CD1c-positive myeloid dendritic cell (primary cell): ENCODE results near the gene RNF220.
"Not testable (repeated sequence)": the region's sequence is repeated elsewhere in the genome, so short reads cannot be mapped to it uniquely, and the experiment has no call there.

Source experiments
- DNase-seq: peaks from one replicate; pipeline ENCODE4 v3.0.0-alpha.2; 2016; ENCODE audit errors: extremely low spot score

Gene RNF220

DNA sequence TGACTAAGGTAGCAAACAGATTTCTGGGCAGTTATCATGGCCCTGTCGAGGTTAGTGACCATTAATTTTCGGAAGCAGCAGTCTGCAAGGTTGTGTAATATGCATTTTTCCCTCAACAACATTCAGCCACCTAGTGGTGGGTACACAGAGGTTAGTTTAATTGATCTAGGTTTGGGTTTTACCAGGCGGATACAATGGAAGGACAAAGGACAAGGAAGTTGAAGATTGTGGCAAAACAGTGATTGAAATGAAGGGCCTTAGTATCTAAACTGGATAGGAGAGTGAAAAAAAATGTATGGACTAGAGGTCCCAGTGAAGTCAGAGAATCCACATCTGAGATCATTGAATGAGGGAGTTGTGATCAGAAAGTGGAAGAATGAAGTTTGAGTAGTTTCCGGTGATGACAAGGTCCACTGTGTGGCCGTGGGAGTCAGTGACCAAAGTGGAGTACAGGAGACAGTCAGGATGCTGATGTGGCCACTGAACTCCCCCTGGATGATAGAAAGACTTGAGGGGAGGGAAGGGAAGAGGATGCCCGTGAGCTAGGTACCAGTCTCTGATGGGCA is 272.2 kb downstream of the RNF220 start:
- DNase-seq, result peak; percentile 75

- no peak for DNase-seq
Measured at GRCh38 chr1:44678120-44678519, 273.1 kb downstream of the RNF220 start.

- peak; percentile 27 for DNase-seq
Measured at GRCh38 chr1:44678626-44679025, 273.6 kb downstream of the RNF220 start.

- DNase-seq, result no peak
Measured at GRCh38 chr1:44679468-44679867, 274.4 kb downstream of the RNF220 start.

- no peak for DNase-seq
Measured at GRCh38 chr1:44681905-44682882, 277.1 kb downstream of the RNF220 start.

DNA sequence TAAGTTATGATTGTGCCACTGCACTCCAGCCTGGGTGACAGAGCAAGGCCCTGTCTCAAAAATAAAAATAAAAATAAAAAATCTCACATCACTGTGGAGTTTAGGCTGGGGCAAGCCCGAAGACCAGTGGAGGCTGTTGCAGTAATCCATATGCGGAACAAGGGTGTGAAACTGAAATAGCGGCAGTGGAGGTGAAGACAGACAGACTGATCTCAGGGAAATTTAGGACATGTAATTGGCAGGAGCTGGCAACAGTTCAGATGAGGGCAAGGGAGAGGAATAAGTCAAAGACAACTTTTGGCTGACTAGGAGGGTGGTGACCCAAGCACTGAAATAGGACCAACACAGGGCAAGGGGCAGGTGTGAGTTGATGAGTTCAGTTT is 277.8 kb downstream of the RNF220 start:
- DNase-seq, result no peak

DNA sequence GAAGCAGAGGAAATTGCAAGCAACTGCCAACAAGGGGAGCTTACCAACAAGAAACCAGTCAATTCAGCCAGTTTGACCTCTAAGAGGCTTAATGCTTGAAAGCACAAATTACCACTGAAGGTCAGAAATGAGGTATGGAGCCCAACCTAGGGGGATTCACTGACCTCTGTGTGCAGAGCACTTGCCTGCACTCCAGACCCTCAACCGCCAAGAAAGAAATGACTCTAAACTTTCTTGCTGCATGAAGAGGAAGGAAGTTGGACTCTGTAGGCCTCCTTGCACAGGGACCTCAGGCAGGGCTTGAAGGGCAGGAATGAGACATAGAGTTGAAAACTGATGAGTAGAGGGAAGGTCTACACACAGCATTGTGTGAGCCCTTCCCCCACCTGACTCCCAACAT is 279.5 kb downstream of the RNF220 start:
- DNase-seq, result no peak

DNA sequence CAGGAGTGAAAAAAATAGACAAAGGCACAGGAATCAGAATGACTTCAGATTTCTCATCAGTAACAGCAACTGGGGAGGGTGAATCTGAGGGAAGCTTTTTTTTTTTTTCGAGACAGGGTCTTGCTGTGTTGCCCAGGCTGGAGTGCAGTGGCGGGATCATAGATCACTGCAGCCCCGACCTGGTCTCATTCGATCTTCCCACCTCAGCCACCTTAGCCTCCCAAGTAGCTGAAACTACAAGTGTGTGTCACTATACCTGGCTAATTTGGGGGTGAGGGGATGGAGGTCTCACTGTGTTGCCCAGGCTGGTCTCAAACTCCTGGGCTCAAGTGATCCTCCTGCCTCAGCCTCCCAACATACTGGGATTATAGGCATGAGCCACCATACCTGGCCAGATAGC is 280.2 kb downstream of the RNF220 start:
- DNase-seq, result no peak

DNA sequence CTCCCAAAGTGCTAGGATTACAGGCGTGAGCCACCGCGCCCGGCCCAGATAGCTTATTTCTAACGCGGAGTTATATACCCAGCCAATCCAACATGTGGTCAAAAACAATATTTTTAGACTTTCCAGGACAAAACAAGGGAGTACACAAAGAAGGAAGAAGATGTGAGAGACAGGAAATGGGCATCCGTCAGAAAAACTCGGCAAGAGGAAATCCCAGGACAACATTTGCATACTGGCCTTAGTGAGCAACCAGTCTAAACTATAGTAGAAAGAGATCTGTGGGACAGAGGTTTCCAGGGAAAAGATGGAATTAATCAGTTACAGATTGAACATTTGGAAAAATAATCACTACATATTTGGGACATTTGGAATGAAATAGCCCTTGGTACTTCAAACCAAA is 280.8 kb downstream of the RNF220 start:
- DNase-seq, result no peak

GRCh38 chr1:44688760-44689446 is 283.8 kb downstream of the RNF220 start:
- no peak for DNase-seq

- DNase-seq, result no peak
Measured at GRCh38 chr1:44689447-44689765, 284.4 kb downstream of the RNF220 start.

DNA sequence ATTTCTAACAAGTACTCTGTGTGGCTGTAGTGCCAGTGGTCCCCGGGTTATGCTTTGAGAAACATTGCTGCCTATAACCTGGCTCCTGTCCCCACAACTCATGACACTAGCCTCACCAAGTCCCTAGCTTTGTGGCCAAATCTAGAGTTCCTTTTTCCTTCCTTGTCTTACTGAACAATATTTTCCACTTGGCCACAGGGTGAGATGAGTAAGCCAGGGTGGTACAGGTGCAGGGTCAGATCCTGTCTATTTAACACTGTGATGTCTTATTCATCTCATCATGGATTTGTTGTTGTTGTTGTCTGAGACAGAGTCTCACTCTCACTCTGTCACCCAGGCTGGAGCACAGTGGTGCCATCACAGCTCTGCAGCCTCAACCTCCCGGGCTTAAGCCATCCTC is 288.1 kb downstream of the RNF220 start:
- DNase-seq, result no peak

- no peak for DNase-seq
Measured at GRCh38 chr1:44693900-44694299, 288.8 kb downstream of the RNF220 start.

DNA sequence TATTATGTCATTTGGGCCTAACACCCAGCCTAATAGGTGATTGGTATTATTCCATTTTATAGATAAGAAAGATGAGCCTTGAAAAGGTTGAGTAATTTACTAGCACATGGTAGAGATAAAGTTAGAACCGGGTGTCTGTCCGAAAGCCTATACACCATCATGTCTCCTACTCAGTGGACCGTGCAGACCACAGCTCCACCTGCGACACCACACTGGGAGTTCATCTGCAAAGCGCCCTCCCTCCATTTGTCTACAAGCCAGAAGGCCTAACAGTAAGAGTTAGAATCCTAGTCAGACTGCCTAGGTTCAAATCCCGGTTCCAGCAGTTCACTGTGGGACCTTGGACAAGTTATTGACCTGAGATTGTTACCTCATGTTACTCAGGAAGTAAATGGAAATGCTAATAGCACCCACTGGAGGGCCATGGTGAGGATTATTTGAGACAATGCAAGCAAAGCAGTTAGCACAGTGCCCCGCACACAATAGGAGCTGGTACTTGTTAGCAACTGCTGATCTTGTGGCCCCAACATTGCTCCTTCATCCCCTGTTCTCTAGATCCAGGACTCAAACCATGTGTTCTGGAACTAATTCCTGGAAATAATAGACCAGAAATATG is 289.9 kb downstream of the RNF220 start:
- no peak for DNase-seq

DNA sequence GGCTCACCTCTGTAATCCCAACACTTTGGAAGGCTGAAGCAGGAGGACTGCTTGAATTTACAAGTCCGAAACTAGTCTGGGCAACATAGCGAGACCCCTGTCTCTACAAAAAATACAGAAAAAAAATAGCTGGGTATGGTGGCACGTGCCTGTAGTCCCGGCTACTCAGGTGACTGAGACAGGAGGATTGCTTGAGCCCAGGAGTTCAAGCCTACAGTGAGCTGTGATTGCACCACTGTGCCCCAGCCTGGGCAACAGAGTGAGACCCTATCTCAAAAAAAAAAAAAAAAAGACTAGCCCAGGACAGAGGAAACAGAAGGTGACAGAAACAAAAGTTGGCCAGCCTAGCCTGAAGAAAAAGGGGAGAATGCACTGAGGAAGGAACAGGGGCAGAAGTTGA is 290.6 kb downstream of the RNF220 start:
- no peak for DNase-seq

GRCh38 chr1:44696101-44696500 is 291.0 kb downstream of the RNF220 start:
- no peak for DNase-seq

DNA sequence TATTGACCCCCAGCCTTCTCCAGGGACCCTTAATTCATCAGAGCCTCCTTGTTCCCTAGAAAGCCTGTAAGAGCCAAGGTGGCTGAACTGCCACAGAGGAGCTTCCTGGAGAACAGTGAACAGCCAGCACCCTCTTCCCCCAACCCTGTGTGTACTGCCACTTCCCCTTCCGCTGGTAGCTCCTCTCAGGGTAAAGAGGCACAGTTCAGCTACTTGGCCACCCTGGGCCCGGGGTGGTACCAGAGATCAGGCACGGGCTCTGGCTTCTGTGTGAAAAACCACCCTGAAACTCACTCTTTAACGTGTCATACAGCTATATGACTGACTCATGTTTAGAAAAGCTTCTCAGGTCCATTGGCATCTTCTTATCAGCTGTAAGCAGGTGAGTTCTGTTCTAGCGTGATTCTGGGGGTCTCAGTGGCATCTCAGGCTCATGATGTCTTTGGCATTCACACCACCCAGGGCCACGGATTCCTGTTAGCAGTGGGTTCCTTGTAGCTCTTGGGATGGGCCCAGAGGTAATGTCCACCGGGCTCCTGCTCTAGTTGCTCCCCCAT is 291.8 kb downstream of the RNF220 start:
- DNase-seq, result peak; percentile 59

GRCh38 chr1:44698138-44698537 is 293.1 kb downstream of the RNF220 start:
- DNase-seq, result peak; percentile 65

DNA sequence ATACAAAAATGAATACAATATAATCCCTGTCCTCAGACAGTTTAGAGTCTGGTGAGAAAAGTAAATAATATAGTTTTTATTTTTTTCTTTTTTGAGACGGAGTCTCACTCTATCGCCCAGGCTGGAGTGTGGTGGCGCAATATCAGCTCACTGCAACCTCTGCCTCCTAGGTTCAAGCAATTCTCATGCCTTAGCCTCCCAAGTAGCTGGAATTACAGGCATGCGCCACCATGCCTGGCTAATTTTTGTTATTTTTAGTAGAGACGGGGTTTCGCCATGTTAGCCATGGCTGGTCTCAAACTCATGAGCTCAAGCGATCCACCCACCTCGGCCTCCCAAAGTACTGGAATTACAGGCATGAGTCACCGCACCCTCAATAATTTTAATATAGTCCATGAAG is 294.3 kb downstream of the RNF220 start:
- DNase-seq, result not testable (repeated sequence)

DNA sequence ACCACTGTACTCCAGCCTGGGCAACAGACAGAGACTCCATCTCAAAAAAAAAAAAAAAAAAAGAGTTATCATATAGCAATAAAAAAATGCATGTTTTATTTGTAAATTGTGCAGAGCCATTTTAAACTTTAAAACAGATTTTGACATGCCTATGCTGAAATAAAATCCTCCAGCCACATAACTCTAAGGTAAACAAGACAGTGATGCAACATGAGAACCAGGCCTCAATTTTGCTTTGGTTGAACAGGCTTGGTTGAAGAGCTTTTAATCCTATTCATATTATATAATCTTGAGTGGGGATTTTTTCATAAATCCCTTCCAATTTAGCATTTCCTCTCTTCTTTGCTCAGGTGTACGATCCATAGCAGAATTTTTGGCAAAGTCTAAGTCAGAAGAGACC is 295.5 kb downstream of the RNF220 start:
- no peak for DNase-seq

DNA sequence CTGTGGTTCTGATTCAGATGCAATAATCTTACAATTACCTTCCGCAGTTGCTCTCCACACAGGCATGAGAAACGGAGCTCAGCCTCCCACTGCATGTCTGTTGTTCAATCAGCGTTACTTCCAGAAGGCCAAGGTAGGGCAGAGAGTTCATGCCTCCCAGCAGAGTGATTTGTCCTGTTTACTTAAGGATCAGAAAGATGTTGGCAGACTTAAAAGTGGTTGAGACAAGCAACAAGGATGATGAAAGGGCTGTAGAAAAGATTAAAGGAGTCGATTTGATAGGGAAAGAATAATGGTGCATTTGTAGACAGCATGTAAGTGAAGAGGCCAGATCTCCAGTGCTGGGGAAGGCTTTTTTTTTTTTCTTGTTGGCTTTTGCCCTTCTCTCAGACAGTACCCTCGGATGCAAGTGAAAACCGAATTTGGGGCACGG is 296.1 kb downstream of the RNF220 start:
- DNase-seq, result no peak
